ENCODE measurements around the gene ZBTB20. TPM values are rescaled to one million over a fixed set of nuclear protein-coding genes. Genes with fewer than 3 reads are reported as not detected.

Gene ZBTB20
- total RNA-seq, 4 donors from 2014 or later = 46.1 to 102 (median 81.9) TPM

DNA sequence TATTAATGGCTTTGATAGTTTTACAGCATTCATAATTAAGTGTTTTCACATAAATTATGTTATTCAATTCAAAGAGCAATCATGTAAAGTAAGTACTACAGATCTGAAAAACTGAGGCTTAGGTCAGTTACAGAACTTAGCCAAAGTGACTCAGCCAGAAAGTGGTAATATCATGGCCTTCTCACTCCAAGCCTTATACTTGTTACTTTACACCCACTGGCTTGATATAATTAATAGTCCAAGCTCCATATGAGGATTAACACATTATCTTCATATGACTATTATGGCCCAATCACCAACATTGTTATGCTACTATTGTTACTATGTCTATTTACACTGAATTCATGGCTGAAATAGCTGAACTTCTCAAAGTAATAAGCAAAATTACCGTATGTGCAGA is 802.6 kb downstream of the ZBTB20 start:
- ATAC-seq (ENCODE audit: low FRiP score) (no peak), DNase-seq (ENCODE audit: low spot score) (no peak)
- TF ChIP-seq, protein P1, sequence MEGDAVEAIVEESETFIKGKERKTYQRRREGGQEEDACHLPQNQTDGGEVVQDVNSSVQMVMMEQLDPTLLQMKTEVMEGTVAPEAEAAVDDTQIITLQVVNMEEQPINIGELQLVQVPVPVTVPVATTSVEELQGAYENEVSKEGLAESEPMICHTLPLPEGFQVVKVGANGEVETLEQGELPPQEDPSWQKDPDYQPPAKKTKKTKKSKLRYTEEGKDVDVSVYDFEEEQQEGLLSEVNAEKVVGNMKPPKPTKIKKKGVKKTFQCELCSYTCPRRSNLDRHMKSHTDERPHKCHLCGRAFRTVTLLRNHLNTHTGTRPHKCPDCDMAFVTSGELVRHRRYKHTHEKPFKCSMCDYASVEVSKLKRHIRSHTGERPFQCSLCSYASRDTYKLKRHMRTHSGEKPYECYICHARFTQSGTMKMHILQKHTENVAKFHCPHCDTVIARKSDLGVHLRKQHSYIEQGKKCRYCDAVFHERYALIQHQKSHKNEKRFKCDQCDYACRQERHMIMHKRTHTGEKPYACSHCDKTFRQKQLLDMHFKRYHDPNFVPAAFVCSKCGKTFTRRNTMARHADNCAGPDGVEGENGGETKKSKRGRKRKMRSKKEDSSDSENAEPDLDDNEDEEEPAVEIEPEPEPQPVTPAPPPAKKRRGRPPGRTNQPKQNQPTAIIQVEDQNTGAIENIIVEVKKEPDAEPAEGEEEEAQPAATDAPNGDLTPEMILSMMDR (IDR thresholded peaks at IDR 0.05) = no peak

- ATAC-seq (ENCODE audit: low FRiP score) (no peak), DNase-seq (ENCODE audit: low spot score) (no peak)
- TF ChIP-seq, protein P1 (IDR thresholded peaks at IDR 0.05) = no peak
Observed at GRCh38 chr3:114338651-114339357, 808.3 kb downstream of the ZBTB20 start.

DNA sequence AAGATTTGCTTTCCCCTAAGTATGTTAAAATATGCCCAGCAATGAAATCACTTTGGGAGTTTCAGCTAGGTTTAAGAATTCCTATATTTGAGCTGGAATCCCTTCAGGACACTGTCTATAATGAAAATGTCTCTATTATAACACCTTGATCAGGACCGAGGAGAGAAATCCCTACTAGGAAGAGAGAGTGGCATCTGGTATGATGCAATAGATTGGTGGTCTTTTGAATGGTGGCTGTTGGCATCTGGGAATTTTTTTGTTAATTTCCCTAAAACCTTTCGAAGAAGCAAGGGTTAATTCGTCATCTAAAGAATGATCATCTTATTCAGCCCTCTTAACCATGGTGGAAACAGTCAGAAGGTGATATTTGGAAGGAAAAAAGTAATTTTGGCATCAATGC is 810.2 kb downstream of the ZBTB20 start:
- TF ChIP-seq, protein P1 (IDR thresholded peaks at IDR 0.05) = no peak
- DNase-seq (ENCODE audit: low spot score) (no peak), ATAC-seq (ENCODE audit: low FRiP score) (no peak)

GRCh38 chr3:114336122-114336697 is 810.9 kb downstream of the ZBTB20 start:
- TF ChIP-seq, protein P1 (IDR thresholded peaks at IDR 0.05) = no peak
- no peak for ATAC-seq (ENCODE audit: low FRiP score)
- DNase-seq (ENCODE audit: low spot score) = no peak

DNA sequence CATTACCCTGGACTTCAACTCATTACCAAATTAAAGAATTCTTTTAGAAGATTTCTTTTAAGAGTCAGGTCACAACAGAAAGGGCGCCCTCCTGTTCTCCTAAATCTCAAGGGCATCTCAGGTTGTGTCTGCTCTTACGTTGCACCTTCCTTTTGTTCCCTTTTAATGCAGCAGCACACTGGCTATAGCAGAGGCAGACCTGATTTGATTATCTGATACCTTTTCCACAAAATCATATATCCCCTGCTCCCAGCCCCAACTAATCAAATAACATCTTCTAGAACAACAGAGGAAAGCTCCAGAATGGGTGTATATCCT is 813.2 kb downstream of the ZBTB20 start:
- TF ChIP-seq, protein P1 (IDR thresholded peaks at IDR 0.05) = no peak
- DNase-seq (ENCODE audit: low spot score) = no peak
- no peak for ATAC-seq (ENCODE audit: low FRiP score)

GRCh38 chr3:114333180-114333922 is 813.7 kb downstream of the ZBTB20 start:
- TF ChIP-seq, protein P1 (IDR thresholded peaks at IDR 0.05) = no peak
- DNase-seq (ENCODE audit: low spot score) = no peak
- no peak for ATAC-seq (ENCODE audit: low FRiP score)

Data from omental fat pad (tissue), 4 donors.